ENCODE results near the gene RNF223.

Gene RNF223

DNA sequence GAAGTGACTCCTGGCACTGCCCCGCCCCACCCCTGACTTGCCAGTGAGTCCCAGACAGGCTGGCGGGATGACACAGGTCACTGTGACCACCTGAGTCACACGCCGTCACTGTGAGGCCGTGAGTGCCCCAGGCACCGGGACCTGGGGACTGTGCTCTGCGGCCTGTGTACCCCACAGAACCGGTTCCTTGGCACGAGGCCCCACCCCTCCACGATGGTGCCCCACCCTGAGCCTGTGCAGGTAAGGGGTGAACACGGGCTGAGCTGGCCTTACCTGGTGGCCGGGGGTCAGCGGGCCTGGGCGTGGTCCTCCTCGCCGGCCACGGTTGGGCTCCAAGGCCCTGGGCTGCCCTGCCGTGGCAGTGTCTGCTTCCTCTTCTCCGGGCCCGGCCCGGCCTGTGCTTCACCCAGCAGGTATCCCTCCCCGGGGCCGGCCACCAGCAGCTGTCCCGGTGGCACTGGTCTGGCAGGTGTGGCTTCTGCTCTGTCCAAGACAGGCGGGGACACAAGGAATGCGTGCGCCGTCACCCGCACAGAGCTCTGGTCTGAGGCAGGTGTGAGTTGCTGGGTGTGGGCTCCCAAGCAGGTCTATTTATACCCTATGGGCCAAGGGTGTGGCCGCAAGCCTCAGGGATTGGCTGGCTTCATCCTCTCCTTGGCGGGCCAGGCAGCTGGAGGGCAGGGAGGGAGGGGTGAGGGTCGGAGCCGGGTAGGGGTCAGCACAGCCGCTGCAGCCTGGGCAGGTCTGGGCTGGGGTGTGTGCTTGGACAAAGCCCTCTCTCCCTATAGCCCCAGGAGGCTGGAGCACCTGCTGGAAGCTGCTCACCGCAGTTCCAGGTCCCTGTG lies at the start of gene RNF223:
Gene RNF223, minus strand, starts transcription at position 564 of the 845 bp plus-strand sequence. CDS start 1,740 bp downstream, outside the sequence.
- no peak within 1 kb of the TSS for H3K4me3 ChIP-seq (ENCODE audit: low read depth, low read length)
- H3K36me3 ChIP-seq (ENCODE audit: insufficient read depth, low read length): no peaks in the 10 kb centered on the region
- H3K4me1 ChIP-seq (ENCODE audit: control insufficient read depth, insufficient read depth, low read length, unreplicated experiment): peaks cover 11% of the 10 kb centered on the region
- peaks cover 12% of the 10 kb centered on the region; the same call in 1 of the 2 replicates for H3K27me3 ChIP-seq (ENCODE audit: insufficient read depth, low read length)
- H3K79me2 ChIP-seq (ENCODE audit: control insufficient read depth, insufficient read depth, low read length, unreplicated experiment): no peaks in the 10 kb centered on the region
- no peak within 1 kb of the TSS for H3K27ac ChIP-seq (ENCODE audit: low read depth, low read length)
- no peak within 1 kb of the TSS for H2AFZ ChIP-seq (ENCODE audit: low read length, unreplicated experiment)

DNA sequence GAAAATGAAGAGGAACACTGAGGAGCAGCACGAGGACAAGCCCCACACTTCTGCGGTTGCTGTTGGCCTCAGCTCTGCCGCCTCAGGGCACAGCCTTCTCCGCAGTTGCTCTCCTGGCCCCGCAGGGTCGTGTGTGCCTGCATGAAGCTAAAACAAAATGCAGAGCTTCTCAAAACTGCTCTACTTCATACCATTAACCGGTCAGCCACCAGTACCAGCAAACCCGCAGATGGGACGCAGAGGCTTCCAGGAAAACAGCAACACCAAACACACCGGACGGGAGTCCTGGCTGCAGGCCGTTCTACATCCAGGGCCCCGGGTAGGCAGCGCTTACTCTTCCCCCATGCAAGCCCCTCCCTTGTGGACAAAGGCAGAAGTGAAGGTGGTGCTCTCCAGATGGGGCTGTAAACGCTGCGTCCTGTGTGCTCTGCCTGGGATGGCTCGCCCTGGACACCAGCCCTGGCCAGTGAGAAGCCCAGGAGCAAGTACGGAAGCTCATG lies 48.9 kb upstream of the RNF223 start:
- Histone ChIP-seq H3K27me3 (ENCODE audit: insufficient read depth, low read length) (peaks cover 17% of the 10 kb centered on the region), H2AFZ (ENCODE audit: low read length, unreplicated experiment) (no peak overlapping the region), H3K4me3 (ENCODE audit: low read depth, low read length) (no peak overlapping the region), H3K27ac (ENCODE audit: low read depth, low read length) (no peak overlapping the region), H3K4me1 (ENCODE audit: control insufficient read depth, insufficient read depth, low read length, unreplicated experiment) (peaks cover 3% of the 10 kb centered on the region), H3K79me2 (ENCODE audit: control insufficient read depth, insufficient read depth, low read length, unreplicated experiment) (no peaks in the 10 kb centered on the region), H3K36me3 (ENCODE audit: insufficient read depth, low read length) (no peaks in the 10 kb centered on the region)

DNA sequence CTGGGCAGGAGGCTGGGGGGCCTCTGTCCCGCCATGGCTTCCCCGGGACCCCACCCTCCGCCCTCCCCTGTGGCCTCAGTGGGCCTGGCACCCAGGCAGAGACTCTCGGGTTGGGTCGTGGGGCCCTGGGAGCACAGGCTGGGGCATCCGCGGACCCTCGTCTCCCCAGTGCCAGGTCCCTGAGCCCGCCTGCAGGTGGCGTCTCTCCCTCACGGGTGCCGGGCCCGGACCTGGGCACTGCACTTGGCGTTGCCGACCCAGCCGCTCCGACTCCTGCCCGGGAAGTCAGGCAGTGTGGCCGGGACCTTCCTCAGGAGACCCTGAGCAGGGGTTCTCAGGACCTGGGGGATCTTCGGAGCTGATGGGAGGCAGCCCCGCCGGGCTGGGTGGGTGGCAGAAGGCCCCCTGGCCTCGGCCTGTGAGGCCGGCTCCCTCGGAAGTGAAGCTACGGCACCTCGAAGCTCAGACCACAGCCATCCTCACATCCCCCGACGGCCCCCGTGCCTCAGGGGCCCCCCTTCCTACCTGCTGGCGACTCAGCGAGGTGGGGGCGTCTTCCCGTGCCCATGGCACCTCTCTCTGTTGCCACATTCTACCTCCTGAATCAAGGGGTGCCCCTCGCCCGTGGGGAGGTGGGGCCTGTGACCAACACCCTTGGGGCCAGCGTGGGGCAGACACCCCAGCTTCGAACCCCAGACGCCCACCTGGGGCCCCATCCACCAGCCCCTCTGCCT lies 48.1 kb upstream of the RNF223 start:
- H3K79me2 ChIP-seq (ENCODE audit: control insufficient read depth, insufficient read depth, low read length, unreplicated experiment): no peaks in the 10 kb centered on the region
- peak overlapping the region; percentile 55 for H2AFZ ChIP-seq (ENCODE audit: low read length, unreplicated experiment)
- peaks cover 23% of the 10 kb centered on the region for H3K27me3 ChIP-seq (ENCODE audit: insufficient read depth, low read length)
- H3K4me3 ChIP-seq (ENCODE audit: low read depth, low read length): peak overlapping the region; percentile 43
- peaks cover 3% of the 10 kb centered on the region for H3K4me1 ChIP-seq (ENCODE audit: control insufficient read depth, insufficient read depth, low read length, unreplicated experiment)
- no peak overlapping the region for H3K27ac ChIP-seq (ENCODE audit: low read depth, low read length)
- no peaks in the 10 kb centered on the region for H3K36me3 ChIP-seq (ENCODE audit: insufficient read depth, low read length)

GRCh38 chr1:1121611-1122077 lies 47.5 kb upstream of the RNF223 start:
- Histone ChIP-seq H3K27me3 (ENCODE audit: insufficient read depth, low read length) (peaks cover 25% of the 10 kb centered on the region), H3K4me3 (ENCODE audit: low read depth, low read length) (peak overlapping the region; percentile 39; the same call in 1 of the 2 replicates), H3K27ac (ENCODE audit: low read depth, low read length) (no peak overlapping the region), H3K36me3 (ENCODE audit: insufficient read depth, low read length) (no peaks in the 10 kb centered on the region), H3K79me2 (ENCODE audit: control insufficient read depth, insufficient read depth, low read length, unreplicated experiment) (no peaks in the 10 kb centered on the region), H3K4me1 (ENCODE audit: control insufficient read depth, insufficient read depth, low read length, unreplicated experiment) (peaks cover 3% of the 10 kb centered on the region), H2AFZ (ENCODE audit: low read length, unreplicated experiment) (no peak overlapping the region)

GRCh38 chr1:1120866-1121591 lies 46.9 kb upstream of the RNF223 start:
- no peak overlapping the region for H2AFZ ChIP-seq (ENCODE audit: low read length, unreplicated experiment)
- peaks cover 25% of the 10 kb centered on the region for H3K27me3 ChIP-seq (ENCODE audit: insufficient read depth, low read length)
- no peak overlapping the region for H3K4me3 ChIP-seq (ENCODE audit: low read depth, low read length)
- H3K79me2 ChIP-seq (ENCODE audit: control insufficient read depth, insufficient read depth, low read length, unreplicated experiment): no peaks in the 10 kb centered on the region
- H3K36me3 ChIP-seq (ENCODE audit: insufficient read depth, low read length): no peaks in the 10 kb centered on the region
- peaks cover 3% of the 10 kb centered on the region for H3K4me1 ChIP-seq (ENCODE audit: control insufficient read depth, insufficient read depth, low read length, unreplicated experiment)
- no peak overlapping the region for H3K27ac ChIP-seq (ENCODE audit: low read depth, low read length)

GRCh38 chr1:1120096-1120495 lies 46.0 kb upstream of the RNF223 start:
- Histone ChIP-seq H3K27ac (ENCODE audit: low read depth, low read length) (no peak overlapping the region), H3K36me3 (ENCODE audit: insufficient read depth, low read length) (no peaks in the 10 kb centered on the region), H3K79me2 (ENCODE audit: control insufficient read depth, insufficient read depth, low read length, unreplicated experiment) (peaks cover 1% of the 10 kb centered on the region), H3K4me3 (ENCODE audit: low read depth, low read length) (no peak overlapping the region), H3K4me1 (ENCODE audit: control insufficient read depth, insufficient read depth, low read length, unreplicated experiment) (peaks cover 3% of the 10 kb centered on the region), H2AFZ (ENCODE audit: low read length, unreplicated experiment) (no peak overlapping the region), H3K27me3 (ENCODE audit: insufficient read depth, low read length) (peaks cover 25% of the 10 kb centered on the region)

DNA sequence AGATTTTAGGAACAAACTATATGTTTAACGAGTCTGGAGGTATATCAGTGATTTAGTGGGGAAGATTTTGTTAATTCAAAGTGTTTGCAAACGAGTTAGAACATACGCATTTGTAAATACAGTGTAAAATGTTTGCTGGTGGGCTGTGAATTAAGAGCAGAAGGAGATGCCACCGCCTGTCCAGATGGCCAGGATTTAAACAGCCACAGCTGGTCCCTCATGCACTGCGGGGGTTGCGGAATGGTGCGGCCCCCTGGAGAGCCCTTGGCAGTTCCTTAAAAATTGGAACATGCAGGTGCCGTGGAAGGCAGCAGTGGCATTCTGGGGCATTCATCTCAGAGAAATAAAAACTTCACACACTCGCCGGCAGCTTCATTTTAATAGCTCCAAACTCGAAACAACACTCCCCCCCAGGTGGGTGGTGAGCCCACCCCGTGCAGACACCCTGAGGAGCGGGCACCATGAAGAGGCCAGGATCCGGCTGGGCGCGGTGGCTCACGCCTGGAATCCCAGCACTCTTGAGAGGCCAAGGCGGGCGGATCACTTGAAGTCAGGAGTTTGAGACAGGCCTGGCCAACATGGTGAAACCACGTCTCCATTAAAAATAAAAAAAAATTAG lies 45.3 kb upstream of the RNF223 start:
- Histone ChIP-seq H3K27ac (ENCODE audit: low read depth, low read length) (no peak overlapping the region), H3K4me1 (ENCODE audit: control insufficient read depth, insufficient read depth, low read length, unreplicated experiment) (peaks cover 3% of the 10 kb centered on the region), H3K27me3 (ENCODE audit: insufficient read depth, low read length) (peaks cover 25% of the 10 kb centered on the region), H2AFZ (ENCODE audit: low read length, unreplicated experiment) (no peak overlapping the region), H3K4me3 (ENCODE audit: low read depth, low read length) (no peak overlapping the region), H3K79me2 (ENCODE audit: control insufficient read depth, insufficient read depth, low read length, unreplicated experiment) (peaks cover 4% of the 10 kb centered on the region), H3K36me3 (ENCODE audit: insufficient read depth, low read length) (no peaks in the 10 kb centered on the region)

DNA sequence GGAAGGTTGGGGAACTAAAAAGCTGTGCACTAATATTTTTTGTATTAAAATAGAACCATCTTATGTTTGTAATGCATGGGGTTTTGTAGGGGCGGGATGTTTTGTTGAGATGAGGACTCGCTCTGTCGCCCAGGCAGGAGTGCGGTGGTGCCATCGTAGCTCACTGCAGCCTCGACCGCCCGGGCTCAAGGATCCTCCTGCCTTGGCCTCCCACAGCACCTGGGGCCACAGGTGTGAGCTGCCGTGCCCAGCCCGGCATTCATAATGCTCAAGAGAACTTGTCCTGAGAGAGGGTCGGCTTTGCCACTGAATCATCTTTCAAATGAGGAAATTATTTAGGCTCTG lies 44.7 kb upstream of the RNF223 start:
- peaks cover 25% of the 10 kb centered on the region for H3K27me3 ChIP-seq (ENCODE audit: insufficient read depth, low read length)
- no peaks in the 10 kb centered on the region for H3K36me3 ChIP-seq (ENCODE audit: insufficient read depth, low read length)
- no peak overlapping the region for H3K27ac ChIP-seq (ENCODE audit: low read depth, low read length)
- H3K4me3 ChIP-seq (ENCODE audit: low read depth, low read length): no peak overlapping the region
- peaks cover 3% of the 10 kb centered on the region for H3K4me1 ChIP-seq (ENCODE audit: control insufficient read depth, insufficient read depth, low read length, unreplicated experiment)
- H3K79me2 ChIP-seq (ENCODE audit: control insufficient read depth, insufficient read depth, low read length, unreplicated experiment): peaks cover 6% of the 10 kb centered on the region
- H2AFZ ChIP-seq (ENCODE audit: low read length, unreplicated experiment): no peak overlapping the region

DNA sequence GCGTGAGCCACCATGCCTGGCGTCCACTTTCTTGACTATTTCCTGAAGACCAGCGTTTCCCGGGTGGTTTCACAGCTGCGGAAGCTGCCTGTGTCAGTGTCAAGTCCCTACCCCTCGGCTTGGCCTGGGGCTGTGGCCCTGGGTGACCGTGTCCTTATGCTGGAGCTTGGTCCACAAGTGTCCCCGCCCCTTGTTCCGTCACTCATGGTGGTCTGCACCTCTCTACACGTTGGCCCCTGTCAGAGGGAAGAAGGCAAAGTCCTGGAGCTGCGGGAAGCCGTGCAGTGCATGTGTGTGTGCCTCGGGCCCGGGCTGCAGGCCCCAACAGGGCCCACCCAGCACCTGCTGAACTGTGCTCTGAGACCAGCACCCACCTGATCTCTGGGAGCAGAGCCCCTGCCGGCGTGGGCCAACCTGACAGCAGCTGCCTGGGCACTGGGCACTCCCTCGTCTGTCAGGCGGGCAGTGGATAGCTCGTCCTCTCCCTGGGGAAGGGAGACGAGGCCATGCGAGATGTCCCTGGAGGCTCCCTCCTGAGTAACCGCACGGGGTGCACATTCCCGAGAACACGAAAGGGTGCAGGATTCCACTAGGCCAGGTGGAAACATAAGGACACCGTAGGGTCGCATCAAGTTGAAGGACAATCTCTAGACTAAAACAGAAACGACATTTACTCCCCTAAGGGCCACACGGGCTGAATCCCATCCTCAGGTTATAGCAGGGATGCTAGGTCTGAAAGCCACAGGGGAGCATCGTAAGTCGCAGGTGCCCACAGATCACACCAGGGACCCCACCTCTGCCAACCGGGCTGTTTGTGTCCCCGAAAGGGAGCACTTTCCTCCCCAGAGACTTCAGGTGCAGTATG lies 44.1 kb upstream of the RNF223 start:
- H3K27me3 ChIP-seq (ENCODE audit: insufficient read depth, low read length): peaks cover 25% of the 10 kb centered on the region
- H3K27ac ChIP-seq (ENCODE audit: low read depth, low read length): no peak overlapping the region
- peaks cover 3% of the 10 kb centered on the region for H3K4me1 ChIP-seq (ENCODE audit: control insufficient read depth, insufficient read depth, low read length, unreplicated experiment)
- H3K4me3 ChIP-seq (ENCODE audit: low read depth, low read length): no peak overlapping the region
- peaks cover 8% of the 10 kb centered on the region for H3K79me2 ChIP-seq (ENCODE audit: control insufficient read depth, insufficient read depth, low read length, unreplicated experiment)
- no peak overlapping the region for H2AFZ ChIP-seq (ENCODE audit: low read length, unreplicated experiment)
- peaks cover 4% of the 10 kb centered on the region; the same call in 1 of the 2 replicates for H3K36me3 ChIP-seq (ENCODE audit: insufficient read depth, low read length)

Data from ACC112 (cell line).